ENCODE data around the gene B4GALNT3.

The B4GALNT3 gene

DNA sequence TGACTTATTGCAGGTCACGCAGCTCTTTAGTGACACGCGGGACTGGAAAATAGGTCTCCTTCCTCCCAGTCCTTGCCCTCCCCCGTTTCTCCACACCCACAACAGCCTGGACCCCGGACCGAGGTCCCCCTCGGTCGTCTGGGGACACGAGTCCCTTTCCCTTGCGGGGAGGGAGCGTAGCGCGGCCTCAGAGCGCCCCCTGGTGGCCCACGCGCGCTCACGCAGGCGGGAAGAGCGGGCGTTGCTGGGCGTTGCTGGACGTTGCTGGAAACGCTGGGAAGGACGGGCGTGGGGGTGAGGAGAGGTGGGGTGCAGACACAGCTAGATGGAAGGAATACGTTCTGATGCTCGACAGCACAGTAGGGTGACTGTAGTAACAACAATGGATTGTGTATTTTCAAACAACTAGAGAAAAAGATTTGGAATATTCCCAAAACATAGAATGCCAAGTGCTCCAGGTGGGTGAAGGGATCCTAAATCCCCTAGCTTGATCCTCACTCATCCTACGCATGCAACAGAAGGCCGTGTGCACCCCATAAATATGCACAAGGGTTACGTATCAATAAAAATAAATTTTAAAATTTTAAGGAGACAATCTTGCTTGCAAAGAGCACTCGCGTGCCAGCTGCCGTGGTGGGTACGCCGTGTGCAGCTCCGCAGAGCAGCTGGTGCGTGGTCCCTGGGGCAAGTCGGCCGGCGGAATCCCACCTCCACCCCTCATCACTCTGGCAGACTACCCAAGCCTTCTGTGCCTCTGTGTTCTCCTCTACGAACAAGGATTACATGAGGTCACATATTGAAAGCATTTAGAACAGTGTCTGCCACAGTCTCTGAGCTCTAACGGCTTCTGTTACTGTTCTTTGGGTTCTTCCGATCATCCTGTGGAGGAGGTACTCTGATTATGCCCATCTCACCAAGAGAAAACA is 87.4 kb downstream of the B4GALNT3 start:
- peak; percentile 59 for DNase-seq (ENCODE audit: low read depth)
- no peak overlapping the region for H3K4me3 ChIP-seq (replicated peaks; ENCODE audit: low read depth, low read length)
- TF ChIP-seq, protein P1, sequence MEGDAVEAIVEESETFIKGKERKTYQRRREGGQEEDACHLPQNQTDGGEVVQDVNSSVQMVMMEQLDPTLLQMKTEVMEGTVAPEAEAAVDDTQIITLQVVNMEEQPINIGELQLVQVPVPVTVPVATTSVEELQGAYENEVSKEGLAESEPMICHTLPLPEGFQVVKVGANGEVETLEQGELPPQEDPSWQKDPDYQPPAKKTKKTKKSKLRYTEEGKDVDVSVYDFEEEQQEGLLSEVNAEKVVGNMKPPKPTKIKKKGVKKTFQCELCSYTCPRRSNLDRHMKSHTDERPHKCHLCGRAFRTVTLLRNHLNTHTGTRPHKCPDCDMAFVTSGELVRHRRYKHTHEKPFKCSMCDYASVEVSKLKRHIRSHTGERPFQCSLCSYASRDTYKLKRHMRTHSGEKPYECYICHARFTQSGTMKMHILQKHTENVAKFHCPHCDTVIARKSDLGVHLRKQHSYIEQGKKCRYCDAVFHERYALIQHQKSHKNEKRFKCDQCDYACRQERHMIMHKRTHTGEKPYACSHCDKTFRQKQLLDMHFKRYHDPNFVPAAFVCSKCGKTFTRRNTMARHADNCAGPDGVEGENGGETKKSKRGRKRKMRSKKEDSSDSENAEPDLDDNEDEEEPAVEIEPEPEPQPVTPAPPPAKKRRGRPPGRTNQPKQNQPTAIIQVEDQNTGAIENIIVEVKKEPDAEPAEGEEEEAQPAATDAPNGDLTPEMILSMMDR (IDR thresholded peaks at IDR 0.05; ENCODE audit: low read length, missing control alignments), result peak; percentile 86

DNA sequence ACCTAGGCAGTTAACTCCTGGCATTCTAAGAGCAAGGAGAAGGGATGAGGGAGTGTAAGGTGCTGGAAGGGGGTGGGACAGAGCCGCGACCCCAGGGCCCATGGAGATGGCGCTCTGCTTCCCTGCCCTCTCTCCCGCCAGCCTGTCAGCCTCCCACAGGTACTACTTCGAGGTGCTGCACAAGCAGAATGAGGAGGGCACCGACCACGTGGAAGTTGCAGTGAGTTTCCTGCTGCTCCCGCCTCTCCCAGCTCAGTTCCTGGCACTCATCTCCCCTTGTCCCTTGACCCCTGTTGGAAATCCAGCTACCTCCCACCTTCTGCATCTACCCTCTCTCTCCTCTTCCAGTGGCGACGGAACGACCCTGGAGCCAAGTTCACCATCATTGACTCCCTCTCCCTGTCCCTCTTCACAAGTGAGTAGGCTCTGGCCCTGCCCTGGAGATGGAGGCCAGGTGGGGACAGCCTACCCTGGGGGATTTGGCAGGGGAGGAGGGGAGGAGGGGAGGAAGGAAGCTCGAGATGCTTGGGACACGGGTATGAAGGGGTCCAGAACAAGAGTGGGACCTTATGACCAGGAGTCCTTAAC is 88.2 kb downstream of the B4GALNT3 start:
- no peak overlapping the region for H3K4me3 ChIP-seq (replicated peaks; ENCODE audit: low read depth, low read length)
- TF ChIP-seq, protein P1 (IDR thresholded peaks at IDR 0.05; ENCODE audit: low read length, missing control alignments), result no peak
- no peak for DNase-seq (ENCODE audit: low read depth)

DNA sequence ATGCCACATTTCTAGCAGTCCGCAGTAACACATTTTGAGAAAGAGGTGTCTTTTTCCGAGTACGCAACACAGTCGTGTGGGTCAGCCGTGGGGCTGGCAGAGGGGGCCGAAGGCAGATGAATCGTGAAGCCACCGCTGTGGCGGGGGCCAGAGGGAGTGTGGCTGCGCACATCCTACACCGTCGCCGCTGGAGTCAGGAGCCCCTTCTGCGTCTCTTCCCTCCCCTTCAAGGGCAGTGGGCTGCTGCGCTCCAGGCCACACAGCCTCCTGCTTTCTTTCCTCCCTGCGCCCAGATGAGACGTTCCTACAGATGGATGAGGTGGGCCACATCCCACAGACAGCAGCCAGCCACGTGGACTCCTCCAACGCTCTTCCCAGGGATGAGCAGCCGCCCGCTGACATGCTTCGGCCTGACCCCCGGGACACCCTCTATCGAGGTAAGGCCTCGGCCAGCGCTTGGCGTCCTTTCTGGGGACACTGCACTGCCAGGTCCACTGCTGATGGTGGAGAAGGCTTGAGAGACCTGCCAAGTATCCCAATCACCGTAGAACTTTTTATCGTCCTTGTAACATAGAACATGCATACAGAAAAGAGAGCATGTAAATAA is 89.8 kb downstream of the B4GALNT3 start:
- TF ChIP-seq, protein P1 (IDR thresholded peaks at IDR 0.05; ENCODE audit: low read length, missing control alignments), result no peak
- no peak for DNase-seq (ENCODE audit: low read depth)
- no peak overlapping the region for H3K4me3 ChIP-seq (replicated peaks; ENCODE audit: low read depth, low read length)

DNA sequence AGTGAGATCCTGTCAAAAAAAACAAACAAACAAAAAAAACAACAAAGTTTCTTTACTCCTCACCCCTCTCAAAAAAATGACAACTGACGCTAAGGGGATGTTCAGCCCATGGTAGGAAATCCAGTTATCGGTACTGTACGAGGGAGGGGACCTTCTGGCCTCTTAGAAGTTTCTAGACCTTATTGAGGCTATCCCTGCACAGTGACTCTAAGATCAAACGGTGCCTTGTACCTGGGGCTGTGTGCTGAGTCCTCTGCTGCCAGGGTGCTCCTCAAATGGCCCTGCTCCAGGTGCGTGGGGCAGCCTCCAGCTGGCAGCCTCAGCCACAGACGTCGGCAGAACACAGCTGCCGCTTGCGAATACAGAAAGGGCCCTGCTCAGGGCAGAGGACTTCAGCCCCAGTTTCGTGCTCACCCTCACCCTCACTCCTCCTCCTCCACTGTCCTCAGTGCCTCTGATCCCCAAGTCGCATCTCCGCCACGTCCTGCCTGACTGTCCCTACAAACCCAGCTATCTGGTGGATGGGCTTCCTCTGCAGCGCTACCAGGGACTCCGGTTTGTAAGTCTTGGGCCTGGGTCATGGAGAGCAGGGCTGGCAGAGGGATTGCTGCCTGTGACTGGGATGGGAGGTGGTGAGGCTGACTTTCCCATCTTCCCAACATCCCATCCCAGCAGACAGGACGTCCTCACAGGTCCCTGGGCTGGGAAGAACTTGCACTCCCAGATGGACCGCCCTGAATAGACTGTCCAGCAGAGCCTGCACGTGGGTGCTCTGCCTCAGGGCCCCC is 90.9 kb downstream of the B4GALNT3 start:
- H3K4me3 ChIP-seq (replicated peaks; ENCODE audit: low read depth, low read length), result no peak overlapping the region
- TF ChIP-seq, protein P1 (IDR thresholded peaks at IDR 0.05; ENCODE audit: low read length, missing control alignments), result no peak
- DNase-seq (ENCODE audit: low read depth), result no peak

DNA sequence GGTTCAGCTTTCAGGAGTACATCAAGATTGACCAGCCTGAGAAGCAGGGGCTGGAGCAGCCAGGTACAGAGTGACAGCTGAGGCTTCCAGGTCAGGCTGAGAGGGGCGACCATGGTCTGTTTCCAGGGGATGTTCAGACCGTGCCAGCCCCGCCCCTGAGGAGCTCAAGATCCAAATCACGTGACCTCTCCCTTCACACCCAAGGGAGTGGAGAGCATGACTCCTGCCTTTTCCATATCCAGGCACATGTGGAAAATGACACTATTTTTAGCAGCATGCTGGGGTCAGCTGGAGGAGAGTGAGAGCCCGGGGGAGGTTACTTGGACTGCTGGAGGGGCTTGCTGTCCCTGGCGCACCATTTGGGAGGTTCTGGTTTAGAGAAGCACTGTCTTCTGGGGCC is 92.7 kb downstream of the B4GALNT3 start:
- no peak overlapping the region for H3K4me3 ChIP-seq (replicated peaks; ENCODE audit: low read depth, low read length)
- no peak for DNase-seq (ENCODE audit: low read depth)
- TF ChIP-seq, protein P1 (IDR thresholded peaks at IDR 0.05; ENCODE audit: low read length, missing control alignments), result no peak

DNA sequence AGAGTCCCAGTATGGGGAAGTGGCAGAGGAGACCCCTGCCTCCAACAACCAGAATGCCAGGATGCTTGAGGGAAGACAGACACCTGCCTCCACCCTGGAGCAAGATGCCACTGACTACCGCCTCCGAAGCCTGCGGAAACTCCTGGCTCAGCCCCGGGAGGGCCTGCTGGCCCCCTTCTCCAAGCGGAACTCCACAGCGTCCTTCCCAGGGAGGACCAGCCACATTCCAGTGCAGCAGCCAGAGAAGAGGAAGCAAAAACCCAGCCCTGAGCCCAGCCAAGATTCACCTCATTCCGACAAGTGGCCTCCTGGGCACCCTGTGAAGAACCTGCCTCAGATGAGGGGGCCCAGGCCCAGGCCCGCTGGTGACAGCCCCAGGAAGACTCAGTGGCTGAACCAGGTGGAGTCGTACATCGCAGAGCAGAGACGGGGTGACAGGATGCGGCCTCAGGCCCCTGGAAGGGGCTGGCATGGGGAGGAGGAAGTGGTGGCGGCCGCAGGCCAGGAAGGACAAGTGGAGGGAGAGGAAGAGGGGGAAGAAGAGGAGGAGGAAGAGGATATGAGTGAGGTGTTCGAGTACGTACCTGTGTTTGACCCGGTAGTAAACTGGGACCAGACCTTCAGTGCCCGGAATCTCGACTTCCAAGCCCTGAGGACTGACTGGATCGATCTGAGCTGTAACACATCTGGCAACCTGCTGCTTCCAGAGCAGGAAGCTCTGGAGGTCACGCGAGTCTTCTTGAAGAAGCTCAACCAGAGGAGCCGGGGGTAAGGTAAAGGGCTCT is 93.7 kb downstream of the B4GALNT3 start:
- TF ChIP-seq, protein P1 (IDR thresholded peaks at IDR 0.05; ENCODE audit: low read length, missing control alignments), result no peak
- no peak for DNase-seq (ENCODE audit: low read depth)
- no peak overlapping the region for H3K4me3 ChIP-seq (replicated peaks; ENCODE audit: low read depth, low read length)

All from fibroblast of pulmonary artery (primary cell).